Fibroblast of lung (primary cell): ENCODE measurements around the gene APBA2.

Source experiments
- CTCF ChIP-seq, 2 donors: IDR thresholded peaks in 1 of 2; conservative IDR thresholded peaks in 1 of 2; 1 replicate in 1 of 2; 2 replicates in 1 of 2; pipeline ENCODE4 v1.5.1; 2011 to 2012; ENCODE audit warnings: low read length in 2 of 2, control low read depth in 1 of 2, inconsistent platforms in 1 of 2, low read depth in 1 of 2, mild to moderate bottlenecking in 1 of 2
- EZH2 ChIP-seq: IDR thresholded peaks from 2 replicates; pipeline ENCODE4 v1.5.1; 2012; ENCODE audit warnings: low read length, control low read depth, mild to moderate bottlenecking; ENCODE audit errors: missing control alignments

- TF ChIP-seq EZH2 (no peak), CTCF (conservative IDR thresholded peaks at IDR 0.05 in 1 of 2, IDR thresholded peaks at IDR 0.05 in 1 of 2; ENCODE audit: low read depth in 1 of 2, low read length in 2 of 2) (no peak)
Observed at GRCh38 chr15:29093065-29093435, 207.3 kb downstream of the APBA2 start.
